OCI-LY3 (cell line): ENCODE data around the gene GREM2.

Experiments
- H2AFZ ChIP-seq: fragments of 200-600, 300-600 bp; shearing (Covaris generic); 2 replicates; pipeline ENCODE4 v1.6.0; 2014; ENCODE audit warnings: antibody characterized with exemption, low read depth, low read length
- H3K27ac ChIP-seq: fragments of 200-600, 300-600 bp; sonication (generic); 2 replicates; pipeline ENCODE4 v1.5.1; 2014; ENCODE audit warnings: mild to moderate bottlenecking, low read length, moderate library complexity, mixed read lengths
- H3K27me3 ChIP-seq: fragments of 200-600, 300-600 bp; sonication (generic); 2 replicates; pipeline ENCODE4 v1.6.1; 2014; ENCODE audit warnings: low read depth, low read length, mixed read lengths
- H3K36me3 ChIP-seq: fragments of 200-600, 300-600 bp; sonication (generic); replicated peaks from 2 replicates; pipeline ENCODE3; 2014; ENCODE audit warnings: low read depth, low read length, mixed read lengths
- H3K4me1 ChIP-seq: fragments of 300-600, 200-600 bp; sonication (generic); 2 replicates; pipeline ENCODE4 v1.6.1; 2014; ENCODE audit warnings: low read length, mixed read lengths
- H3K4me2 ChIP-seq: fragments of 200-600, 300-600 bp; sonication (generic); 2 replicates; pipeline ENCODE4 v1.6.1; 2014; ENCODE audit warnings: low read length, mixed read lengths
- H3K4me3 ChIP-seq: fragments of 300-600, 200-600 bp; sonication (generic); 2 replicates; pipeline ENCODE4 v1.5.1; 2014; ENCODE audit warnings: antibody characterized with exemption, mild to moderate bottlenecking, low read length, moderate library complexity
- H3K79me2 ChIP-seq: fragments of 300-600, 200-600 bp; shearing (Covaris generic); 2 replicates; pipeline ENCODE4 v1.6.1; 2014; ENCODE audit warnings: mild to moderate bottlenecking, low read length, mixed read lengths
- H3K9ac ChIP-seq: fragments of 300-600, 200-600 bp; shearing (Covaris generic); 2 replicates; pipeline ENCODE4 v1.6.0; 2014; ENCODE audit warnings: mild to moderate bottlenecking, low read length, moderate library complexity
- H3K9me3 ChIP-seq: fragments of 200-600, 300-600 bp; shearing (Covaris generic); 2 replicates; pipeline ENCODE4 v1.6.1; 2014; ENCODE audit warnings: low read length, mixed read lengths; ENCODE audit not compliant: insufficient read depth
- H4K20me1 ChIP-seq: fragments of 200-600, 300-600 bp; sonication (generic); 2 replicates; pipeline ENCODE4 v1.6.1; 2016; ENCODE audit warnings: low read length, mixed read lengths; ENCODE audit not compliant: insufficient read depth
- EZH2phosphoT487 ChIP-seq: fragments of 200-600 bp; shearing (Covaris generic); IDR thresholded peaks from 2 replicates; pipeline ENCODE4 v1.6.1; 2018; ENCODE audit warnings: antibody characterized with exemption, mixed run types, low read depth
- TF ChIP-seq, protein P1 (sequence below): fragments of 200-600, 300-600 bp; sonication (generic); IDR thresholded peaks from 2 replicates; pipeline ENCODE4 v1.5.1; 2014; ENCODE audit warnings: antibody characterized with exemption, low read length, low read depth

Gene GREM2

GRCh38 chr1:240455228-240455821 lies 156.6 kb downstream of the GREM2 start:
- Histone ChIP-seq H3K36me3 (no peaks in the 10 kb centered on the region), H2AFZ (no peak overlapping the region), H4K20me1 (no peaks in the 10 kb centered on the region), H3K4me2 (no peak overlapping the region), H3K9ac (no peak overlapping the region), H3K4me1 (peaks cover 19% of the 10 kb centered on the region), H3K9me3 (no peaks in the 10 kb centered on the region), H3K4me3 (no peak overlapping the region), H3K27me3 (no peaks in the 10 kb centered on the region), H3K27ac (no peak overlapping the region), H3K79me2 (no peaks in the 10 kb centered on the region)
- TF ChIP-seq, protein P1, sequence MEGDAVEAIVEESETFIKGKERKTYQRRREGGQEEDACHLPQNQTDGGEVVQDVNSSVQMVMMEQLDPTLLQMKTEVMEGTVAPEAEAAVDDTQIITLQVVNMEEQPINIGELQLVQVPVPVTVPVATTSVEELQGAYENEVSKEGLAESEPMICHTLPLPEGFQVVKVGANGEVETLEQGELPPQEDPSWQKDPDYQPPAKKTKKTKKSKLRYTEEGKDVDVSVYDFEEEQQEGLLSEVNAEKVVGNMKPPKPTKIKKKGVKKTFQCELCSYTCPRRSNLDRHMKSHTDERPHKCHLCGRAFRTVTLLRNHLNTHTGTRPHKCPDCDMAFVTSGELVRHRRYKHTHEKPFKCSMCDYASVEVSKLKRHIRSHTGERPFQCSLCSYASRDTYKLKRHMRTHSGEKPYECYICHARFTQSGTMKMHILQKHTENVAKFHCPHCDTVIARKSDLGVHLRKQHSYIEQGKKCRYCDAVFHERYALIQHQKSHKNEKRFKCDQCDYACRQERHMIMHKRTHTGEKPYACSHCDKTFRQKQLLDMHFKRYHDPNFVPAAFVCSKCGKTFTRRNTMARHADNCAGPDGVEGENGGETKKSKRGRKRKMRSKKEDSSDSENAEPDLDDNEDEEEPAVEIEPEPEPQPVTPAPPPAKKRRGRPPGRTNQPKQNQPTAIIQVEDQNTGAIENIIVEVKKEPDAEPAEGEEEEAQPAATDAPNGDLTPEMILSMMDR: peak; percentile 80
- no peak for TF ChIP-seq EZH2phosphoT487

DNA sequence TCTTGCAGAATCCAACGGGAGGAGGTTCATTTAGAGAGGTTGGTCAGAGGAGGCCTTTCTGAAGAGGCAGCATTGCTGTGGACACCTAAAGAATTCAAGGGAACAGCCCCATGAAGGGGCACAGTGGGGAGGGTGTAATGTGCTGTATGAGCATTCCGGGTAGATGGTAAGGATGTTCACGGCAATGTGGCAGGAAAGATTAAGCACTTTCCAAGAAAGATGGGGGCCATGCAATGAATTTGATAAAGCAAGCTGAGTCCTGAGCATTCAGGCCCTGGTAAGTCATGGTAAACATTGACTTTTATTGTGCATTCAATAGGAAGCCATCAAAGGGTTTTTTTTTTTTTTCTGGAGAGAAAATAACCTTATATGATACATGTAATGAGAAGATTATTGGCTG lies 166.6 kb downstream of the GREM2 start:
- no peaks in the 10 kb centered on the region for H3K36me3 ChIP-seq
- H3K4me1 ChIP-seq: no peaks in the 10 kb centered on the region
- H4K20me1 ChIP-seq: no peaks in the 10 kb centered on the region
- H3K27me3 ChIP-seq: peaks cover 14% of the 10 kb centered on the region; the same call in 1 of the 2 replicates
- H2AFZ ChIP-seq: no peak overlapping the region
- H3K9me3 ChIP-seq: no peaks in the 10 kb centered on the region
- H3K9ac ChIP-seq: no peak overlapping the region
- H3K4me2 ChIP-seq: no peak overlapping the region
- no peak overlapping the region for H3K27ac ChIP-seq
- no peak overlapping the region for H3K4me3 ChIP-seq
- TF ChIP-seq, protein P1: no peak
- TF ChIP-seq EZH2phosphoT487: no peak
- H3K79me2 ChIP-seq: no peaks in the 10 kb centered on the region

GRCh38 chr1:240441669-240442068 lies 170.3 kb downstream of the GREM2 start:
- Histone ChIP-seq H3K27ac (no peak overlapping the region), H3K4me2 (no peak overlapping the region), H3K79me2 (no peaks in the 10 kb centered on the region), H3K27me3 (peaks cover 28% of the 10 kb centered on the region; the same call in 1 of the 2 replicates), H3K4me3 (no peak overlapping the region), H4K20me1 (no peaks in the 10 kb centered on the region), H2AFZ (no peak overlapping the region), H3K9me3 (no peaks in the 10 kb centered on the region), H3K4me1 (no peaks in the 10 kb centered on the region), H3K9ac (no peak overlapping the region), H3K36me3 (no peaks in the 10 kb centered on the region)
- TF ChIP-seq EZH2phosphoT487: no peak
- TF ChIP-seq, protein P1: no peak
